Measurements from ENCODE around the gene C4B. TPM values are rescaled to one million over a fixed set of nuclear protein-coding genes. Genes with fewer than 3 reads are reported as not detected.

Gene C4B
- total RNA-seq, 1 experiment from 2014 or later = 2.6 TPM

- ATAC-seq (no peak), DNase-seq (no peak)
- Histone ChIP-seq H2AFZ (ENCODE audit: low read length) (no peak overlapping the region), H3K4me2 (ENCODE audit: low read length) (no peak overlapping the region), H4K20me1 (ENCODE audit: low read length) (no peaks in the 10 kb centered on the region), H3K27ac (ENCODE audit: low read length) (no peak overlapping the region), H3K27me3 (ENCODE audit: low read length) (no peaks in the 10 kb centered on the region), H3K9me3 (ENCODE audit: low read length) (no peaks in the 10 kb centered on the region), H3K4me1 (ENCODE audit: insufficient read depth, low read length) (peaks cover 23% of the 10 kb centered on the region), H3K4me3 (ENCODE audit: low read length) (no peak overlapping the region), H3K79me2 (ENCODE audit: low read length) (peaks cover 38% of the 10 kb centered on the region), H3K9me2 (replicated peaks; ENCODE audit: low read length) (no peaks in the 10 kb centered on the region), H3K9ac (ENCODE audit: low read length) (no peak overlapping the region), H3K36me3 (ENCODE audit: low read depth, low read length) (peaks cover 35% of the 10 kb centered on the region), H3F3A (ENCODE audit: low read length, unreplicated experiment) (no peaks in the 10 kb centered on the region)
- intact Hi-C loops (cut with micrococcal nuclease) = no loop called here
- BruUV-seq (replicated peaks) = no TSS peak
- POLR2A ChIA-PET (ENCODE audit: unreplicated experiment) = no interaction called here
- no peak for TF ChIP-seq EZH2phosphoT487 (IDR thresholded peaks at IDR 0.05; ENCODE audit: borderline replicate concordance, low read length)
- no peak for TF ChIP-seq CTCF (conservative IDR thresholded peaks at IDR 0.05; ENCODE audit: low read depth, low read length)
- no peak for TF ChIP-seq EZH2 (IDR thresholded peaks at IDR 0.05; ENCODE audit: low read length, unreplicated experiment)
- CTCF ChIA-PET = no interaction called here
Observed at GRCh38 chr6:31968791-31969711, 45.5 kb upstream of the C4B start.

GRCh38 chr6:31969712-31970603 lies 44.6 kb upstream of the C4B start:
- Histone ChIP-seq H2AFZ (ENCODE audit: low read length) (no peak overlapping the region), H4K20me1 (ENCODE audit: low read length) (no peaks in the 10 kb centered on the region), H3F3A (ENCODE audit: low read length, unreplicated experiment) (no peaks in the 10 kb centered on the region), H3K4me3 (ENCODE audit: low read length) (peak overlapping the region; percentile 89), H3K36me3 (ENCODE audit: low read depth, low read length) (peaks cover 29% of the 10 kb centered on the region), H3K9me3 (ENCODE audit: low read length) (no peaks in the 10 kb centered on the region), H3K27me3 (ENCODE audit: low read length) (no peaks in the 10 kb centered on the region), H3K4me1 (ENCODE audit: insufficient read depth, low read length) (peaks cover 23% of the 10 kb centered on the region), H3K27ac (ENCODE audit: low read length) (no peak overlapping the region), H3K79me2 (ENCODE audit: low read length) (peaks cover 44% of the 10 kb centered on the region), H3K4me2 (ENCODE audit: low read length) (peak overlapping the region; percentile 94), H3K9ac (ENCODE audit: low read length) (peak overlapping the region; percentile 90; the same call in 1 of the 2 replicates), H3K9me2 (replicated peaks; ENCODE audit: low read length) (no peaks in the 10 kb centered on the region)
- no TSS peak for BruUV-seq (replicated peaks)
- DNase-seq = no peak
- CTCF ChIA-PET = interaction anchor here (0.7 kb wide), 1 partner anchor 18 kb away, joined by 3 read pairs; no protein-coding TSS in a partner anchor
- no peak for ATAC-seq
- POLR2A ChIA-PET (ENCODE audit: unreplicated experiment) = interaction anchor here (0.6 kb wide), 1 partner anchor 1438 kb away, joined by 3 read pairs; no protein-coding TSS in a partner anchor
- intact Hi-C loops (cut with micrococcal nuclease) = loop anchor here (10.0 kb wide), 1 partner anchor 115 kb away; no protein-coding TSS in a partner anchor
- TF ChIP-seq EZH2phosphoT487 (IDR thresholded peaks at IDR 0.05; ENCODE audit: borderline replicate concordance, low read length) (no peak), EZH2 (IDR thresholded peaks at IDR 0.05; ENCODE audit: low read length, unreplicated experiment) (no peak), CTCF (conservative IDR thresholded peaks at IDR 0.05; ENCODE audit: low read depth, low read length) (no peak)
